SW480 (cell line): ENCODE measurements around the gene KCNJ4.

Experiments used
- DNase-seq: peaks from one replicate; pipeline ENCODE4 v3.0.0-alpha.2; 2016; ENCODE audit warnings: low spot score

Gene KCNJ4

GRCh38 chr22:38455076-38455529 lies at the start of gene KCNJ4:
KCNJ4 (minus strand) TSS chr22:38455199; CDS start chr22:38428132, 27,067 bp downstream.
- no peak for DNase-seq

- no peak for DNase-seq
These were observed 48.0 kb upstream of the KCNJ4 start for GRCh38 chr22:38503021-38503420.

- DNase-seq, result no peak
These were observed 47.0 kb upstream of the KCNJ4 start for GRCh38 chr22:38501797-38502672.

- no peak for DNase-seq
These were observed 42.9 kb upstream of the KCNJ4 start for GRCh38 chr22:38497869-38498268.

GRCh38 chr22:38494939-38495338 lies 39.9 kb upstream of the KCNJ4 start:
- no peak for DNase-seq

- DNase-seq, result no peak
These were observed 39.5 kb upstream of the KCNJ4 start for GRCh38 chr22:38494498-38494897.

- DNase-seq, result no peak
These were observed 36.8 kb upstream of the KCNJ4 start for GRCh38 chr22:38491707-38492348.

GRCh38 chr22:38490915-38491314 lies 35.9 kb upstream of the KCNJ4 start:
- DNase-seq, result no peak

- DNase-seq, result no peak
These were observed 35.5 kb upstream of the KCNJ4 start for GRCh38 chr22:38490475-38490874.

GRCh38 chr22:38489561-38490145 lies 34.7 kb upstream of the KCNJ4 start:
- no peak for DNase-seq

- DNase-seq, result no peak
These were observed 34.1 kb upstream of the KCNJ4 start for GRCh38 chr22:38489142-38489541.

GRCh38 chr22:38487946-38488345 lies 32.9 kb upstream of the KCNJ4 start:
- DNase-seq, result no peak

- no peak for DNase-seq
These were observed 30.8 kb upstream of the KCNJ4 start for GRCh38 chr22:38485783-38486182.

GRCh38 chr22:38484244-38484643 lies 29.2 kb upstream of the KCNJ4 start:
- DNase-seq, result no peak

- no peak for DNase-seq
These were observed 27.8 kb upstream of the KCNJ4 start for GRCh38 chr22:38482662-38483308.

GRCh38 chr22:38481871-38482332 lies 26.9 kb upstream of the KCNJ4 start:
- DNase-seq, result no peak

GRCh38 chr22:38481162-38481870 lies 26.3 kb upstream of the KCNJ4 start:
- no peak for DNase-seq

- no peak for DNase-seq
These were observed 24.3 kb upstream of the KCNJ4 start for GRCh38 chr22:38479096-38479837.

- no peak for DNase-seq
These were observed 22.6 kb upstream of the KCNJ4 start for GRCh38 chr22:38477585-38477984.

GRCh38 chr22:38474003-38474607 lies 19.1 kb upstream of the KCNJ4 start:
- no peak for DNase-seq

GRCh38 chr22:38471237-38471636 lies 16.2 kb upstream of the KCNJ4 start:
- DNase-seq, result no peak
